MM.1S (cell line): ENCODE data around the gene PHF12.
A peak's percentile ranks its signal among the peaks of the same experiment; 100 is the strongest.

ENCODE experiments used
- DNase-seq: peaks from one replicate; pipeline ENCODE4 v3.0.0-alpha.2; 2015
- H2AFZ ChIP-seq: fragments of 300-600 bp; sonication (generic); 2 replicates; pipeline ENCODE4 v1.6.0; 2016; ENCODE audit warnings: antibody characterized with exemption, low read length
- H3F3A ChIP-seq: fragments of 300-600 bp; sonication (generic); 2 replicates; pipeline ENCODE4 v1.6.1; 2016; ENCODE audit warnings: mild to moderate bottlenecking, antibody characterized with exemption, low read length, moderate library complexity, mixed read lengths; ENCODE audit not compliant: insufficient read depth
- H3K27ac ChIP-seq: fragments of 300-600 bp; sonication (generic); 2 replicates; pipeline ENCODE4 v1.5.1; 2016; ENCODE audit warnings: mild to moderate bottlenecking, low read length
- H3K27me3 ChIP-seq: fragments of 300-600 bp; sonication (generic); replicated peaks from 2 replicates; pipeline ENCODE4 v1.6.0; 2016; ENCODE audit warnings: low read length; ENCODE audit not compliant: insufficient read depth
- H3K36me3 ChIP-seq: fragments of 300-600 bp; sonication (generic); replicated peaks from 2 replicates; pipeline ENCODE4 v1.6.1; 2016; ENCODE audit warnings: mild to moderate bottlenecking, low read length, mixed read lengths; ENCODE audit not compliant: insufficient read depth
- H3K4me1 ChIP-seq: fragments of 300-600 bp; sonication (generic); 2 replicates; pipeline ENCODE4 v1.6.1; 2016; ENCODE audit warnings: low read length, mixed read lengths
- H3K4me2 ChIP-seq: fragments of 300-600 bp; sonication (generic); 2 replicates; pipeline ENCODE4 v1.6.0; 2016; ENCODE audit warnings: low read depth, low read length
- H3K4me3 ChIP-seq: fragments of 300-600 bp; sonication (generic); 2 replicates; pipeline ENCODE4 v1.5.1; 2016; ENCODE audit warnings: low read length, mixed read lengths
- H3K79me2 ChIP-seq: fragments of 300-600 bp; sonication (generic); 2 replicates; pipeline ENCODE4 v1.6.1; 2016; ENCODE audit warnings: mixed run types, low read length, mixed read lengths
- H3K9ac ChIP-seq: fragments of 300-600 bp; sonication (generic); 2 replicates; pipeline ENCODE4 v1.6.1; 2016; ENCODE audit warnings: low read length, mixed read lengths
- H3K9me2 ChIP-seq: fragments of 300-600 bp; sonication (generic); replicated peaks from 2 replicates; pipeline ENCODE4 v1.6.1; 2016; ENCODE audit warnings: mild to moderate bottlenecking, low read length, mixed read lengths; ENCODE audit not compliant: insufficient read depth
- H3K9me3 ChIP-seq: fragments of 300-600 bp; sonication (generic); replicated peaks from 2 replicates; pipeline ENCODE4 v1.6.1; 2016; ENCODE audit warnings: mild to moderate bottlenecking, low read length, mixed read lengths; ENCODE audit not compliant: insufficient read depth
- H4K20me1 ChIP-seq: fragments of 300-600 bp; sonication (generic); 2 replicates; pipeline ENCODE4 v1.6.1; 2016; ENCODE audit warnings: mild to moderate bottlenecking, low read length, moderate library complexity, mixed read lengths; ENCODE audit not compliant: insufficient read depth
- CTCF ChIP-seq: fragments of 300-600 bp; sonication (generic); IDR thresholded peaks from 2 replicates; pipeline ENCODE4 v1.5.1; 2016; ENCODE audit warnings: antibody characterized with exemption, low read length, mixed read lengths
- EZH2 ChIP-seq: fragments of 300-600 bp; sonication (generic); optimal IDR thresholded peaks from 2 replicates; pipeline ENCODE3; 2017; ENCODE audit warnings: low read depth, mild to moderate bottlenecking, antibody characterized with exemption, low read length, mixed read lengths
- EZH2phosphoT487 ChIP-seq: fragments of 300-600 bp; sonication (generic); IDR thresholded peaks from 2 replicates; pipeline ENCODE4 v1.6.1; 2018; ENCODE audit warnings: antibody characterized with exemption, low read length

The PHF12 gene

GRCh38 chr17:28951428-28951990 is at the start of gene PHF12:
Gene PHF12 (minus strand): TSS chr17:28951518. CDS start chr17:28950960, 558 bp downstream.
- Histone ChIP-seq H3K27ac (peak within 1 kb of the TSS; percentile 90), H4K20me1 (no peaks in the 10 kb centered on the region), H3K9me2 (no peaks in the 10 kb centered on the region), H3K36me3 (no peaks in the 10 kb centered on the region), H3K9ac (peak within 1 kb of the TSS; percentile 73), H3K4me1 (peaks cover 20% of the 10 kb centered on the region), H3F3A (peaks cover 33% of the 10 kb centered on the region), H3K27me3 (no peaks in the 10 kb centered on the region), H3K4me2 (peak within 1 kb of the TSS; percentile 93), H3K9me3 (no peaks in the 10 kb centered on the region), H3K79me2 (peaks cover 47% of the 10 kb centered on the region), H3K4me3 (peak within 1 kb of the TSS; percentile 88), H2AFZ (peak within 1 kb of the TSS; percentile 70)
- peak; percentile 100 for DNase-seq
- TF ChIP-seq CTCF (no peak), EZH2phosphoT487 (no peak), EZH2 (no peak)

- Histone ChIP-seq H3K36me3 (no peaks in the 10 kb centered on the region), H3K9me3 (no peaks in the 10 kb centered on the region), H3K27ac (no peak overlapping the region), H3K4me2 (no peak overlapping the region), H2AFZ (no peak overlapping the region), H3F3A (no peaks in the 10 kb centered on the region), H3K79me2 (no peaks in the 10 kb centered on the region), H3K4me1 (no peaks in the 10 kb centered on the region), H3K9ac (no peak overlapping the region), H4K20me1 (no peaks in the 10 kb centered on the region), H3K9me2 (no peaks in the 10 kb centered on the region), H3K27me3 (peaks cover 31% of the 10 kb centered on the region), H3K4me3 (no peak overlapping the region)
- TF ChIP-seq EZH2phosphoT487 (no peak), EZH2 (no peak), CTCF (no peak)
- no peak for DNase-seq
These were observed 49.7 kb upstream of the PHF12 start for GRCh38 chr17:29000973-29001372.

GRCh38 chr17:28999206-28999605 is 47.9 kb upstream of the PHF12 start:
- H3K9ac ChIP-seq, result no peak overlapping the region
- no peak overlapping the region for H2AFZ ChIP-seq
- TF ChIP-seq EZH2 (no peak), CTCF (no peak), EZH2phosphoT487 (no peak)
- no peak overlapping the region for H3K4me3 ChIP-seq
- H3K36me3 ChIP-seq, result no peaks in the 10 kb centered on the region
- no peak overlapping the region for H3K4me2 ChIP-seq
- H3K9me3 ChIP-seq, result no peaks in the 10 kb centered on the region
- no peaks in the 10 kb centered on the region for H3F3A ChIP-seq
- H3K27me3 ChIP-seq, result peaks cover 21% of the 10 kb centered on the region
- no peaks in the 10 kb centered on the region for H4K20me1 ChIP-seq
- H3K27ac ChIP-seq, result no peak overlapping the region
- DNase-seq, result no peak
- no peaks in the 10 kb centered on the region for H3K9me2 ChIP-seq
- H3K4me1 ChIP-seq, result no peaks in the 10 kb centered on the region
- no peaks in the 10 kb centered on the region for H3K79me2 ChIP-seq
